Measurements from ENCODE around the gene SLC35B1. TPM values are rescaled to one million over a fixed set of nuclear protein-coding genes. Genes with fewer than 3 reads are reported as not detected.

The SLC35B1 gene
- total and polyA plus RNA-seq, 2 experiments from 2014 or later, result 98.1 to 99.8 TPM

GRCh38 chr17:49747632-49748031, 39.9 kb upstream of the SLC35B1 start:
- H3K9me2 ChIP-seq (replicated peaks; ENCODE audit: insufficient read depth), result no peaks in the 10 kb centered on the region
- 89% methylated on average over 1 of the region's 1 CpG for WGBS (ENCODE audit: low lambda C conversion rate, missing lambda C conversion rate)
- no peak for DNase-seq (ENCODE audit: low spot score)
- H3K27ac ChIP-seq, result no peak overlapping the region
- peaks cover 8% of the 10 kb centered on the region for H3K79me2 ChIP-seq
- no peaks in the 10 kb centered on the region for H3K36me3 ChIP-seq (replicated peaks; ENCODE audit: insufficient read depth, low read depth)
- no peaks in the 10 kb centered on the region for H3K4me1 ChIP-seq (ENCODE audit: insufficient read depth)
- H3K4me2 ChIP-seq, result no peak overlapping the region
- no peaks in the 10 kb centered on the region for H3K9me3 ChIP-seq (ENCODE audit: low read depth)
- TF ChIP-seq EZH2 (IDR thresholded peaks at IDR 0.05; ENCODE audit: borderline replicate concordance), result no peak
- no peak for TF ChIP-seq CTCF (IDR thresholded peaks at IDR 0.05; ENCODE audit: poor library complexity)
- no peak for TF ChIP-seq EZH2phosphoT487 (IDR thresholded peaks at IDR 0.05; ENCODE audit: low read depth, severe bottlenecking, unreplicated experiment)
- no peaks in the 10 kb centered on the region for H4K20me1 ChIP-seq (ENCODE audit: insufficient read depth, poor library complexity, severe bottlenecking)
- no peaks in the 10 kb centered on the region for H3K27me3 ChIP-seq
- H3K4me3 ChIP-seq, result no peak overlapping the region
- no peak overlapping the region for H2AFZ ChIP-seq

GRCh38 chr17:49746791-49747490, 39.2 kb upstream of the SLC35B1 start:
- no peak for DNase-seq (ENCODE audit: low spot score)
- H3K27me3 ChIP-seq, result no peaks in the 10 kb centered on the region
- no peak overlapping the region for H3K4me2 ChIP-seq
- no peaks in the 10 kb centered on the region for H4K20me1 ChIP-seq (ENCODE audit: insufficient read depth, poor library complexity, severe bottlenecking)
- TF ChIP-seq CTCF (IDR thresholded peaks at IDR 0.05; ENCODE audit: poor library complexity) (no peak), EZH2phosphoT487 (IDR thresholded peaks at IDR 0.05; ENCODE audit: low read depth, severe bottlenecking, unreplicated experiment) (no peak), EZH2 (IDR thresholded peaks at IDR 0.05; ENCODE audit: borderline replicate concordance) (no peak)
- no peaks in the 10 kb centered on the region for H3K4me1 ChIP-seq (ENCODE audit: insufficient read depth)
- WGBS (ENCODE audit: low lambda C conversion rate, missing lambda C conversion rate), result 79% methylated on average over 5 of the region's 5 CpGs
- no peaks in the 10 kb centered on the region for H3K9me3 ChIP-seq (ENCODE audit: low read depth)
- no peaks in the 10 kb centered on the region for H3K36me3 ChIP-seq (replicated peaks; ENCODE audit: insufficient read depth, low read depth)
- no peak overlapping the region for H3K4me3 ChIP-seq
- no peak overlapping the region for H2AFZ ChIP-seq
- peaks cover 15% of the 10 kb centered on the region for H3K79me2 ChIP-seq
- no peaks in the 10 kb centered on the region for H3K9me2 ChIP-seq (replicated peaks; ENCODE audit: insufficient read depth)
- H3K27ac ChIP-seq, result no peak overlapping the region

GRCh38 chr17:49745175-49746139, 37.7 kb upstream of the SLC35B1 start:
- Histone ChIP-seq H4K20me1 (ENCODE audit: insufficient read depth, poor library complexity, severe bottlenecking) (no peaks in the 10 kb centered on the region), H3K4me3 (no peak overlapping the region), H3K4me2 (no peak overlapping the region), H3K36me3 (replicated peaks; ENCODE audit: insufficient read depth, low read depth) (no peaks in the 10 kb centered on the region), H3K9me3 (ENCODE audit: low read depth) (no peaks in the 10 kb centered on the region), H3K27ac (no peak overlapping the region), H3K9me2 (replicated peaks; ENCODE audit: insufficient read depth) (no peaks in the 10 kb centered on the region), H3K4me1 (ENCODE audit: insufficient read depth) (no peaks in the 10 kb centered on the region), H3K27me3 (no peaks in the 10 kb centered on the region), H2AFZ (no peak overlapping the region), H3K79me2 (peaks cover 9% of the 10 kb centered on the region)
- DNase-seq (ENCODE audit: low spot score), result no peak
- no peak for TF ChIP-seq EZH2 (IDR thresholded peaks at IDR 0.05; ENCODE audit: borderline replicate concordance)
- no peak for TF ChIP-seq EZH2phosphoT487 (IDR thresholded peaks at IDR 0.05; ENCODE audit: low read depth, severe bottlenecking, unreplicated experiment)
- no peak for TF ChIP-seq CTCF (IDR thresholded peaks at IDR 0.05; ENCODE audit: poor library complexity)
- WGBS (ENCODE audit: low lambda C conversion rate, missing lambda C conversion rate), result 54% methylated on average over 1 of the region's 1 CpG
